ENCODE results near the gene WDR76.
A peak's percentile ranks its signal among the peaks of the same experiment; 100 is the strongest.
"Not testable (repeated sequence)": the region's sequence is repeated elsewhere in the genome, so short reads cannot be mapped to it uniquely, and the experiment has no call there.

Gene WDR76

GRCh38 chr15:43821505-43821904 lies 5.3 kb upstream of the WDR76 start:
- ChIA-PET CTCF (interaction anchor here (0.7 kb wide), 1 partner anchor 22 kb away, joined by 4 read pairs; no protein-coding TSS in a partner anchor), POLR2A (interaction anchor here (1.0 kb wide), 1 partner anchor 21 kb away, joined by 7 read pairs; the partner anchor contains the start of genes HYPK and SERINC4)
- no peak for DNase-seq (ENCODE audit: extremely low spot score)
- TF ChIP-seq SP1 (IDR thresholded peaks at IDR 0.05): no peak

- CTCF ChIA-PET: no interaction called here
Measured at GRCh38 chr15:43824302-43825246, 2.2 kb upstream of the WDR76 start, which contains the start of gene MFAP1. TSS of gene MFAP1 (minus strand) at chr15:43824690. CDS start at chr15:43824569, 121 bp downstream.

GRCh38 chr15:43825305-43825704 lies 1.5 kb upstream of the WDR76 start:
- DNase-seq (ENCODE audit: extremely low spot score); CTCF ChIA-PET: not testable (repeated sequence)
- POLR2A ChIA-PET: interaction anchor here (0.8 to 2.0 kb wide), 9 partner anchors 12 to 405 kb away, joined by 3 to 25 read pairs (median 5); partner anchors contain the start of genes ELL3, HYPK, SERF2 and SERINC4

More at GRCh38 chr15:43824302-43825246, 2.2 kb upstream of the WDR76 start, which contains the start of gene MFAP1:
- DNase-seq (ENCODE audit: extremely low spot score): peak; percentile 83
- POLR2A ChIA-PET: interaction anchor here (0.6 to 2.0 kb wide), 15 partner anchors 12 to 713 kb away, joined by 3 to 25 read pairs (median 4); partner anchors contain the start of genes ELL3, HYPK, SERF2 and SERINC4
- TF ChIP-seq ZNF384 (IDR thresholded peaks at IDR 0.05) (0 out of 2 replicates have a peak, but pooled peaks have one; percentile 46), NFRKB (IDR thresholded peaks at IDR 0.05) (no peak), CTBP1 (IDR thresholded peaks at IDR 0.05; ENCODE audit: borderline replicate concordance) (no peak), L3MBTL2 (conservative IDR thresholded peaks at IDR 0.05) (peak; percentile 99), ELF4 (IDR thresholded peaks at IDR 0.05) (0 out of 2 replicates have a peak, but pooled peaks have one; percentile 42)

- CTCF ChIA-PET: no interaction called here
- TF ChIP-seq L3MBTL2 (conservative IDR thresholded peaks at IDR 0.05): no peak
- TF ChIP-seq SP1 (IDR thresholded peaks at IDR 0.05): no peak
- TF ChIP-seq CTBP1 (IDR thresholded peaks at IDR 0.05; ENCODE audit: borderline replicate concordance): no peak
- no peak for TF ChIP-seq SUZ12 (IDR thresholded peaks at IDR 0.05)
- no peak for TF ChIP-seq PKNOX1 (IDR thresholded peaks at IDR 0.05)
- no peak for DNase-seq (ENCODE audit: extremely low spot score)
- POLR2A ChIA-PET: interaction anchor here (2.0 kb wide), 1 partner anchor 24 kb away, joined by 25 read pairs; the partner anchor contains the start of genes HYPK and SERINC4
Measured at GRCh38 chr15:43826029-43826507, 734 bp upstream of the WDR76 start.

GRCh38 chr15:43828061-43828657 lies 1.4 kb downstream of the WDR76 start:
- DNase-seq (ENCODE audit: extremely low spot score): no peak
- TF ChIP-seq CTBP1 (IDR thresholded peaks at IDR 0.05; ENCODE audit: borderline replicate concordance) (no peak), FOXK2 (IDR thresholded peaks at IDR 0.05) (no peak), FOXA1 (IDR thresholded peaks at IDR 0.05) (no peak), ELF4 (IDR thresholded peaks at IDR 0.05) (no peak), TARDBP (IDR thresholded peaks at IDR 0.05) (no peak), SUZ12 (IDR thresholded peaks at IDR 0.05) (no peak), NFRKB (IDR thresholded peaks at IDR 0.05) (no peak), L3MBTL2 (conservative IDR thresholded peaks at IDR 0.05) (no peak), FOXM1 (IDR thresholded peaks at IDR 0.05; ENCODE audit: borderline replicate concordance) (no peak), ZNF384 (IDR thresholded peaks at IDR 0.05) (no peak), SP1 (IDR thresholded peaks at IDR 0.05) (no peak), BHLHE40 (IDR thresholded peaks at IDR 0.05; ENCODE audit: borderline replicate concordance) (no peak), LEF1 (IDR thresholded peaks at IDR 0.05; ENCODE audit: borderline replicate concordance) (no peak), HDGF (IDR thresholded peaks at IDR 0.05; ENCODE audit: borderline replicate concordance) (no peak), PKNOX1 (IDR thresholded peaks at IDR 0.05) (no peak)
- CTCF ChIA-PET: no interaction called here
- POLR2A ChIA-PET: interaction anchor here (1.3 to 1.9 kb wide), 2 partner anchors 28 to 52 kb away, joined by 3 to 5 read pairs; partner anchors contain the start of genes ELL3, HYPK and SERINC4

GRCh38 chr15:43829951-43830540 lies 3.2 kb downstream of the WDR76 start:
- POLR2A ChIA-PET; DNase-seq (ENCODE audit: extremely low spot score): not testable (repeated sequence)
- CTCF ChIA-PET: interaction anchor here (0.6 kb wide), 1 partner anchor 17 kb away, joined by 3 read pairs; no protein-coding TSS in a partner anchor

- POLR2A ChIA-PET: interaction anchor here (1.8 kb wide), 1 partner anchor 30 kb away, joined by 6 read pairs; the partner anchor contains the start of genes HYPK and SERINC4
- DNase-seq (ENCODE audit: extremely low spot score); CTCF ChIA-PET: not testable (repeated sequence)
Measured at GRCh38 chr15:43830691-43831275, 4.0 kb downstream of the WDR76 start.

- CTCF ChIA-PET: interaction anchor here (0.6 kb wide), 1 partner anchor 1022 kb away, joined by 5 read pairs; no protein-coding TSS in a partner anchor
- POLR2A ChIA-PET: interaction anchor here (1.8 kb wide), 1 partner anchor 31 kb away, joined by 6 read pairs; the partner anchor contains the start of genes HYPK and SERINC4
- not testable (repeated sequence) for DNase-seq (ENCODE audit: extremely low spot score)
Measured at GRCh38 chr15:43831519-43832052, 4.8 kb downstream of the WDR76 start.
